ENCODE results near the gene TSPAN11.

- TF ChIP-seq, protein P1, sequence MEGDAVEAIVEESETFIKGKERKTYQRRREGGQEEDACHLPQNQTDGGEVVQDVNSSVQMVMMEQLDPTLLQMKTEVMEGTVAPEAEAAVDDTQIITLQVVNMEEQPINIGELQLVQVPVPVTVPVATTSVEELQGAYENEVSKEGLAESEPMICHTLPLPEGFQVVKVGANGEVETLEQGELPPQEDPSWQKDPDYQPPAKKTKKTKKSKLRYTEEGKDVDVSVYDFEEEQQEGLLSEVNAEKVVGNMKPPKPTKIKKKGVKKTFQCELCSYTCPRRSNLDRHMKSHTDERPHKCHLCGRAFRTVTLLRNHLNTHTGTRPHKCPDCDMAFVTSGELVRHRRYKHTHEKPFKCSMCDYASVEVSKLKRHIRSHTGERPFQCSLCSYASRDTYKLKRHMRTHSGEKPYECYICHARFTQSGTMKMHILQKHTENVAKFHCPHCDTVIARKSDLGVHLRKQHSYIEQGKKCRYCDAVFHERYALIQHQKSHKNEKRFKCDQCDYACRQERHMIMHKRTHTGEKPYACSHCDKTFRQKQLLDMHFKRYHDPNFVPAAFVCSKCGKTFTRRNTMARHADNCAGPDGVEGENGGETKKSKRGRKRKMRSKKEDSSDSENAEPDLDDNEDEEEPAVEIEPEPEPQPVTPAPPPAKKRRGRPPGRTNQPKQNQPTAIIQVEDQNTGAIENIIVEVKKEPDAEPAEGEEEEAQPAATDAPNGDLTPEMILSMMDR (IDR thresholded peaks at IDR 0.05): no peak
- TF ChIP-seq EP300 (IDR thresholded peaks at IDR 0.05) (no peak), POLR2A (IDR thresholded peaks at IDR 0.05) (no peak)
Measured at GRCh38 chr12:30880061-30880460, 46.5 kb upstream of the TSPAN11 start.

Measured in ovary (tissue), 3 donors.